GM12892 (cell line): ENCODE results near the gene PRSS38.

Experiments used
- DNase-seq: peaks from one replicate; pipeline ENCODE4 v3.0.0; 2011; ENCODE audit not compliant: insufficient read length
- FAIRE-seq: peaks from 2 replicates; lab custom pipeline; 2011; peaks lifted over from hg19 to GRCh38; lab: Jason Lieb, UNC
- POLR2A ChIP-seq: IDR thresholded peaks from 2 replicates; pipeline ENCODE4 v1.6.1; 2011; ENCODE audit warnings: low read depth, low read length, control low read depth
- POLR2AphosphoS5 ChIP-seq: IDR thresholded peaks from 2 replicates; pipeline ENCODE4 v1.6.1; 2011; ENCODE audit warnings: low read depth, low read length, control low read depth
- TAF1 ChIP-seq: IDR thresholded peaks from 2 replicates; pipeline ENCODE4 v1.6.1; 2011; ENCODE audit warnings: low read depth, mild to moderate bottlenecking, control low read depth, low read length, borderline replicate concordance

PRSS38 gene

GRCh38 chr1:227891223-227891954 is 75.9 kb downstream of the PRSS38 start:
- DNase-seq (peak; percentile 12), FAIRE-seq (no peak)
- TF ChIP-seq POLR2A (no peak), TAF1 (no peak), POLR2AphosphoS5 (no peak)

GRCh38 chr1:227891955-227892488 is 76.5 kb downstream of the PRSS38 start:
- no peak for TF ChIP-seq TAF1
- no peak for TF ChIP-seq POLR2AphosphoS5
- no peak for TF ChIP-seq POLR2A
- DNase-seq (peak; percentile 10), FAIRE-seq (no peak)

GRCh38 chr1:227892489-227893299 is 77.2 kb downstream of the PRSS38 start:
- TF ChIP-seq TAF1 (no peak), POLR2AphosphoS5 (no peak), POLR2A (no peak)
- DNase-seq (no peak), FAIRE-seq (no peak)

- DNase-seq: no peak
- no peak for FAIRE-seq
Observed at GRCh38 chr1:227893300-227893948, 77.9 kb downstream of the PRSS38 start.

GRCh38 chr1:227893949-227894721 is 78.7 kb downstream of the PRSS38 start:
- TF ChIP-seq POLR2AphosphoS5 (no peak), TAF1 (no peak), POLR2A (no peak)
- no peak for FAIRE-seq
- no peak for DNase-seq

More at GRCh38 chr1:227893300-227893948, 77.9 kb downstream of the PRSS38 start:
- TF ChIP-seq POLR2AphosphoS5 (no peak), TAF1 (no peak), POLR2A (no peak)

GRCh38 chr1:227894831-227895451 is 79.5 kb downstream of the PRSS38 start:
- DNase-seq (no peak), FAIRE-seq (no peak)
- no peak for TF ChIP-seq POLR2AphosphoS5
- TF ChIP-seq POLR2A: no peak
- no peak for TF ChIP-seq TAF1
